ENCODE results near the gene NPAT.

GRCh38 chr11:108241330-108242037 lies 19.0 kb upstream of the NPAT start:
- no peak for TF ChIP-seq CTCF (conservative IDR thresholded peaks at IDR 0.05 in 1 of 2, IDR thresholded peaks at IDR 0.05 in 1 of 2; ENCODE audit: extremely low read depth in 1 of 2, insufficient read depth in 1 of 2, low read depth in 1 of 2, low read length in 2 of 2)
- TF ChIP-seq EZH2 (IDR thresholded peaks at IDR 0.05; ENCODE audit: borderline replicate concordance, low read length): no peak

Measured in mammary epithelial cell (primary cell).